Measurements from ENCODE around the gene STPG3. TPM values are rescaled to one million over a fixed set of nuclear protein-coding genes. Genes with fewer than 3 reads are reported as not detected.

STPG3 gene
- polyA plus RNA-seq, 2 of the 4 experiments (the other 2 are of a cell fraction): not detected

- Histone ChIP-seq H3K4me1 (peaks cover 9% of the 10 kb centered on the region), H3K27ac (no peak overlapping the region), H3K4me2 (no peak overlapping the region), H3K4me3 (no peak overlapping the region), H3K9me3 (no peaks in the 10 kb centered on the region)
- ChIA-PET POLR2A (no interaction called here), CTCF (interaction anchor here (0.9 to 9.9 kb wide), 7 partner anchors 11 to 145 kb away, joined by 3 to 71 read pairs (median 4); partner anchors contain the start of genes RNF224, SSNA1 and TUBB4B)
- no peak for FAIRE-seq
- WGBS (ENCODE audit: missing lambda C conversion rate): 86% methylated on average over 19 of the region's 21 CpGs
- no peak for DNase-seq (ENCODE audit: low read depth in 1 of 2, low spot score in 1 of 2)
- ATAC-seq: peak in 1 of 2 experiments; percentile 36; a peak in 3 of 6 replicates
- TF ChIP-seq ZC3H11A (IDR thresholded peaks at IDR 0.05): no peak
- TF ChIP-seq PHF8 (IDR thresholded peaks at IDR 0.05; ENCODE audit: borderline replicate concordance, low read depth): no peak
- no peak for TF ChIP-seq CHD4 (IDR thresholded peaks at IDR 0.05; ENCODE audit: borderline replicate concordance)
- no peak for TF ChIP-seq RAD21 (conservative IDR thresholded peaks at IDR 0.05 in 1 of 2, IDR thresholded peaks at IDR 0.05 in 1 of 2)
- TF ChIP-seq ELK1 (IDR thresholded peaks at IDR 0.05; ENCODE audit: low read depth, low read length): no peak
- no peak for TF ChIP-seq HDAC2 (IDR thresholded peaks at IDR 0.05)
- no peak for TF ChIP-seq HMGXB4 (CRISPR knock-in tag; IDR thresholded peaks at IDR 0.05; ENCODE audit: borderline replicate concordance)
- no peak for TF ChIP-seq TP53 (CRISPR knock-in tag; IDR thresholded peaks at IDR 0.05)
- TF ChIP-seq EHF (CRISPR knock-in tag; IDR thresholded peaks at IDR 0.05): no peak
- no peak for TF ChIP-seq ZNF302 (CRISPR knock-in tag; IDR thresholded peaks at IDR 0.05)
- TF ChIP-seq GATA3 (IDR thresholded peaks at IDR 0.05; ENCODE audit: borderline replicate concordance): no peak
- TF ChIP-seq EP300 (IDR thresholded peaks at IDR 0.05): no peak
- TF ChIP-seq KDM5A (IDR thresholded peaks at IDR 0.05): no peak
- TF ChIP-seq CBX8 (IDR thresholded peaks at IDR 0.05): no peak
- TF ChIP-seq CHD2 (IDR thresholded peaks at IDR 0.05; ENCODE audit: low read length, partially characterized antibody): no peak
- TF ChIP-seq RFX5 (IDR thresholded peaks at IDR 0.05): no peak
- TF ChIP-seq, protein P1, sequence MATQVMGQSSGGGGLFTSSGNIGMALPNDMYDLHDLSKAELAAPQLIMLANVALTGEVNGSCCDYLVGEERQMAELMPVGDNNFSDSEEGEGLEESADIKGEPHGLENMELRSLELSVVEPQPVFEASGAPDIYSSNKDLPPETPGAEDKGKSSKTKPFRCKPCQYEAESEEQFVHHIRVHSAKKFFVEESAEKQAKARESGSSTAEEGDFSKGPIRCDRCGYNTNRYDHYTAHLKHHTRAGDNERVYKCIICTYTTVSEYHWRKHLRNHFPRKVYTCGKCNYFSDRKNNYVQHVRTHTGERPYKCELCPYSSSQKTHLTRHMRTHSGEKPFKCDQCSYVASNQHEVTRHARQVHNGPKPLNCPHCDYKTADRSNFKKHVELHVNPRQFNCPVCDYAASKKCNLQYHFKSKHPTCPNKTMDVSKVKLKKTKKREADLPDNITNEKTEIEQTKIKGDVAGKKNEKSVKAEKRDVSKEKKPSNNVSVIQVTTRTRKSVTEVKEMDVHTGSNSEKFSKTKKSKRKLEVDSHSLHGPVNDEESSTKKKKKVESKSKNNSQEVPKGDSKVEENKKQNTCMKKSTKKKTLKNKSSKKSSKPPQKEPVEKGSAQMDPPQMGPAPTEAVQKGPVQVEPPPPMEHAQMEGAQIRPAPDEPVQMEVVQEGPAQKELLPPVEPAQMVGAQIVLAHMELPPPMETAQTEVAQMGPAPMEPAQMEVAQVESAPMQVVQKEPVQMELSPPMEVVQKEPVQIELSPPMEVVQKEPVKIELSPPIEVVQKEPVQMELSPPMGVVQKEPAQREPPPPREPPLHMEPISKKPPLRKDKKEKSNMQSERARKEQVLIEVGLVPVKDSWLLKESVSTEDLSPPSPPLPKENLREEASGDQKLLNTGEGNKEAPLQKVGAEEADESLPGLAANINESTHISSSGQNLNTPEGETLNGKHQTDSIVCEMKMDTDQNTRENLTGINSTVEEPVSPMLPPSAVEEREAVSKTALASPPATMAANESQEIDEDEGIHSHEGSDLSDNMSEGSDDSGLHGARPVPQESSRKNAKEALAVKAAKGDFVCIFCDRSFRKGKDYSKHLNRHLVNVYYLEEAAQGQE (IDR thresholded peaks at IDR 0.05): no peak
- TF ChIP-seq MYC (IDR thresholded peaks at IDR 0.05; ENCODE audit: borderline replicate concordance, low read length): no peak
- TF ChIP-seq TFCP2L1 (CRISPR knock-in tag; IDR thresholded peaks at IDR 0.05): no peak
Observed at GRCh38 chr9:137212520-137212919, 38.6 kb upstream of the STPG3 start.
